AG04449 (cell line): ENCODE results near the gene PLA2G2C.

Experiments
- CTCF ChIA-PET: fragments of 350-600 bp; formaldehyde crosslinking; extraction: SDS; loops from one replicate; lab custom pipeline; 2021; ENCODE audit warnings: antibody characterized with exemption; lab: Yijun Ruan, JAX
- POLR2A ChIA-PET: fragments of 400-600, 350-600 bp; formaldehyde crosslinking; extraction: SDS; loops from one replicate; lab custom pipeline; 2020; ENCODE audit warnings: antibody characterized with exemption, inconsistent platforms; lab: Yijun Ruan, JAX
- DNase-seq: peaks from one replicate; pipeline ENCODE4 v3.0.0-alpha.2; 2010; ENCODE audit warnings: low read depth, low spot score
- H3K4me3 ChIP-seq: 2 replicates; pipeline ENCODE4 v1.5.1; 2011; ENCODE audit warnings: low read depth, mild to moderate bottlenecking, control low read depth, low read length
- TF ChIP-seq, protein P1 (sequence below): IDR thresholded peaks from one replicate; pipeline ENCODE4 v1.5.1; 2011; ENCODE audit warnings: mild to moderate bottlenecking, moderate library complexity, low read length, control low read depth, inconsistent platforms; ENCODE audit not compliant: insufficient read depth; ENCODE audit errors: missing control alignments

PLA2G2C gene

DNA sequence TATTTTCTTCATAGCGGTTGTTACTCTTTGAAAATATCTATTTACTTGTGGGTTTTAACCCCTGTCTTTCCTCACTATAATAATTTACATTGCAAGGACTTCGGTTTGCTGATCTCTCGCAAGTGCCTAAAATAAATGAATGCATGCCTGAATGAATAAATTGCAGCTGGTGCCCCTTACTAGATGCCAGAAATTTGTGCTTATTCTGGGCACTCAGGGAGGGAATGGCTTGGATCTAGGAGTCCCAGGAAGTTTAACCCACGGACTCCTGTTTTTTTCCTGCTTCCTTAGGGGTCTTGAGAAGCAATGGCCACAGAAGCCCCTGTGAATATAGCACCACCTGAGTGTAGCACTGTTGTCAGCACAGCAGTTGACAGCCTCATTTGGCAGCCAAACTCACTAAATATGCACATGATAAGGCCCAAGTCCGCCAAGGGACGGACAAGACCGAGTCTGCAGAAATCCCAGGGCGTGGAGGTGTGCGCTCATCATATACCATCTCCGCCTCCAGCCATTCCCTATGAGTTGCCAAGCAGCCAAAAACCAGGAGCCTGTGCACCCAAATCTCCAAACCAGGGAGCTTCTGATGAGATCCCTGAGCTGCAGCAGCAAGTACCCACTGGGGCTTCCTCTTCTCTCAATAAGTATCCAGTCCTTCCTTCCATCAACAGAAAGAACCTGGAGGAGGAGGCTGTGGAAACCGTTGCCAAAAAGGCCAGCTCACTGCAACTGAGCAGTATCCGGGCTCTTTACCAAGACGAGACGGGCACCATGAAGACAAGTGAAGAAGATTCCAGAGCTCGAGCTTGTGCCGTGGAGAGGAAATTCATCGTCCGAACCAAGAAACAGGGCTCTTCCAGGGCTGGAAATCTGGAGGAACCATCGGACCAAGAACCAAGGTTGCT, 4.2 kb upstream of the PLA2G2C start:
- ChIA-PET CTCF (interaction anchor here (0.7 to 6.1 kb wide), 3 partner anchors 10 to 273 kb away, joined by 3 to 72 read pairs (median 6); no protein-coding TSS in a partner anchor), POLR2A (no interaction called here)
- no peak for DNase-seq
- TF ChIP-seq, protein P1, sequence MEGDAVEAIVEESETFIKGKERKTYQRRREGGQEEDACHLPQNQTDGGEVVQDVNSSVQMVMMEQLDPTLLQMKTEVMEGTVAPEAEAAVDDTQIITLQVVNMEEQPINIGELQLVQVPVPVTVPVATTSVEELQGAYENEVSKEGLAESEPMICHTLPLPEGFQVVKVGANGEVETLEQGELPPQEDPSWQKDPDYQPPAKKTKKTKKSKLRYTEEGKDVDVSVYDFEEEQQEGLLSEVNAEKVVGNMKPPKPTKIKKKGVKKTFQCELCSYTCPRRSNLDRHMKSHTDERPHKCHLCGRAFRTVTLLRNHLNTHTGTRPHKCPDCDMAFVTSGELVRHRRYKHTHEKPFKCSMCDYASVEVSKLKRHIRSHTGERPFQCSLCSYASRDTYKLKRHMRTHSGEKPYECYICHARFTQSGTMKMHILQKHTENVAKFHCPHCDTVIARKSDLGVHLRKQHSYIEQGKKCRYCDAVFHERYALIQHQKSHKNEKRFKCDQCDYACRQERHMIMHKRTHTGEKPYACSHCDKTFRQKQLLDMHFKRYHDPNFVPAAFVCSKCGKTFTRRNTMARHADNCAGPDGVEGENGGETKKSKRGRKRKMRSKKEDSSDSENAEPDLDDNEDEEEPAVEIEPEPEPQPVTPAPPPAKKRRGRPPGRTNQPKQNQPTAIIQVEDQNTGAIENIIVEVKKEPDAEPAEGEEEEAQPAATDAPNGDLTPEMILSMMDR = no peak
- no peak overlapping the region for H3K4me3 ChIP-seq

- CTCF ChIA-PET = interaction anchor here (1.1 to 1.8 kb wide), 3 partner anchors 11 to 272 kb away, joined by 3 to 6 read pairs (median 3); no protein-coding TSS in a partner anchor
- POLR2A ChIA-PET = no interaction called here
- TF ChIP-seq, protein P1 = no peak
- no peak for DNase-seq
- H3K4me3 ChIP-seq = no peak overlapping the region
Measured at GRCh38 chr1:20189664-20190063, 3.3 kb upstream of the PLA2G2C start.

GRCh38 chr1:20188455-20188817, 2.1 kb upstream of the PLA2G2C start:
- TF ChIP-seq, protein P1 = no peak
- DNase-seq = no peak
- POLR2A ChIA-PET = no interaction called here
- no peak overlapping the region for H3K4me3 ChIP-seq
- CTCF ChIA-PET = interaction anchor here (0.9 to 1.8 kb wide), 4 partner anchors 9 to 270 kb away, joined by 3 to 6 read pairs (median 4); no protein-coding TSS in a partner anchor

DNA sequence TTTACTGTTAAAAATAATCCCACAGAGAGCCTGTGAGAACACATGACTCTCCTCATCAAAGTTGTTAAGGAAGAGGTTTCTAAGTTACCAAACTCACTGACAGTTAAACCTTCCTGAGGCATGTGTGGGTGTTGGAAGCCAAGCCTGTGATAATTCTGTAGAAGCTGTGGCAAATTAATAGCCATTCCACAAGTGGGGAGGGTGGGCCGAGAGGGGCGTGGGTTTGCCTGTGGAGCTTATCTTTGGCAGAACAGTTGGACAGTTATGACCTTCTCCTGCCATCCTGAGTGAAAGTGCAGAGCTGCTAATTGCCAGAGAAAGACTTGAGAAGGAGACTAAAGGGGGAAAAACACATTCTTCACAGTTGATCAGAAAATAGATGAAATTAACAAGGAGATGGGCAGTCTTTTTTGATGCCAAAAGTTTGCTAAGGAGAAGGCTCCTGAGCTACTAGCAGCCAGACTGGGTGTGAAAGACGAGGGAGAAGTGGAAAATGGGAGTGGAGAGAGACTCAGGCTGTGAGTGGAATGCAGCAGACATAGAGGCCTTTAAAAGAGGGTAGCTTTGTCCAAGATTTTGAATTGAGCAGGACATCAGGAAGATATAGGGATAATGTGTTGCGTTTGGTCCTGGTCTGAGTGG, 1.6 kb upstream of the PLA2G2C start:
- H3K4me3 ChIP-seq = no peak overlapping the region
- CTCF ChIA-PET = interaction anchor here (0.9 to 1.6 kb wide), 4 partner anchors 8 to 213 kb away, joined by 4 read pairs; no protein-coding TSS in a partner anchor
- TF ChIP-seq, protein P1 = no peak
- no peak for DNase-seq
- POLR2A ChIA-PET = no interaction called here

- no peak for DNase-seq
- TF ChIP-seq, protein P1 = no peak
- ChIA-PET POLR2A (no interaction called here), CTCF (interaction anchor here (0.9 to 1.6 kb wide), 3 partner anchors 8 to 35 kb away, joined by 4 read pairs; no protein-coding TSS in a partner anchor)
- no peak overlapping the region for H3K4me3 ChIP-seq
Measured at GRCh38 chr1:20187103-20187812, 940 bp upstream of the PLA2G2C start.
